H1 (cell line): Measurements from ENCODE around the gene OTUD6A. TPM values are rescaled to one million over a fixed set of nuclear protein-coding genes. Genes with fewer than 3 reads are reported as not detected.

Experiments used
- CTCF ChIA-PET: fragments of 300-600 bp; sonication (Branson Sonifier 250); formaldehyde crosslinking; loops from one replicate; lab custom pipeline; 2021; ENCODE audit not compliant: partially characterized antibody; lab: Charles Lee
- POLR2A ChIA-PET: fragments of 300-600 bp; sonication (Branson Sonifier 250); formaldehyde crosslinking; loops from one replicate; lab custom pipeline; 2021; ENCODE audit warnings: inconsistent platforms; ENCODE audit not compliant: partially characterized antibody; lab: Charles Lee
- DNase-seq, 2 experiments: peaks; one replicate each; pipeline versions ENCODE4 v3.0.0 to v3.0.0-alpha.2; 2010 to 2022; ENCODE audit warnings: low spot score in 2 of 2, low read depth in 1 of 2, mixed read lengths in 1 of 2
- FAIRE-seq: peaks from 2 replicates; lab custom pipeline; 2011; peaks lifted over from hg19 to GRCh38; lab: Jason Lieb, UNC
- H2AFZ ChIP-seq: 2 replicates; pipeline ENCODE4 v1.8.1; 2012; ENCODE audit warnings: low read length, inconsistent platforms
- H2AK5ac ChIP-seq: 2 replicates; pipeline ENCODE4 v1.6.1; 2013; ENCODE audit warnings: low read depth, low read length
- H2BK120ac ChIP-seq: replicated peaks from 2 replicates; pipeline ENCODE3; 2013; ENCODE audit warnings: low read depth, low read length, inconsistent platforms
- H2BK12ac ChIP-seq: 2 replicates; pipeline ENCODE4 v1.6.1; 2013; ENCODE audit warnings: low read depth, low read length
- H2BK15ac ChIP-seq: 2 replicates; pipeline ENCODE4 v1.6.1; 2013; ENCODE audit warnings: low read length
- H2BK20ac ChIP-seq: 2 replicates; pipeline ENCODE4 v1.6.1; 2013; ENCODE audit warnings: low read length
- H2BK5ac ChIP-seq: 2 replicates; pipeline ENCODE4 v1.6.1; 2013; ENCODE audit warnings: low read depth, low read length
- H3K14ac ChIP-seq: 2 replicates; pipeline ENCODE4 v1.6.1; 2013; ENCODE audit warnings: inconsistent platforms; ENCODE audit not compliant: insufficient read length
- H3K18ac ChIP-seq: 2 replicates; pipeline ENCODE4 v1.6.1; 2013; ENCODE audit warnings: low read length; ENCODE audit errors: extremely low read depth
- H3K23ac ChIP-seq: 2 replicates; pipeline ENCODE4 v1.6.1; 2013; ENCODE audit warnings: inconsistent platforms; ENCODE audit not compliant: insufficient read length
- H3K23me2 ChIP-seq: 2 replicates; pipeline ENCODE4 v1.6.1; 2013; ENCODE audit warnings: low read depth, low read length
- H3K27ac ChIP-seq: 2 replicates; pipeline ENCODE4 v1.6.1; 2011; ENCODE audit warnings: low read depth, low read length, inconsistent platforms
- H3K27me3 ChIP-seq, 4 experiments: replicated peaks in 1 of 4; 1 replicate in 1 of 4; 2 replicates in 3 of 4; pipeline versions ENCODE4 v1.6.1 to v1.8.1; 2011 to 2013; ENCODE audit warnings: low read length in 3 of 4, mild to moderate bottlenecking in 3 of 4, inconsistent platforms in 2 of 4, mixed read lengths in 2 of 4, moderate library complexity in 1 of 4; ENCODE audit not compliant: control insufficient read depth in 3 of 4, insufficient read depth in 3 of 4; ENCODE audit errors: extremely low read depth in 1 of 4
- H3K36me3 ChIP-seq, 4 experiments: 2 replicates each; pipeline versions ENCODE4 v1.6.1 to v1.8.1; 2011 to 2013; ENCODE audit warnings: mild to moderate bottlenecking in 4 of 4, low read length in 3 of 4, moderate library complexity in 2 of 4, control low read depth in 1 of 4, inconsistent platforms in 1 of 4; ENCODE audit not compliant: insufficient read depth in 4 of 4, control insufficient read depth in 2 of 4
- H3K4ac ChIP-seq: replicated peaks from 2 replicates; pipeline ENCODE3; 2013; ENCODE audit warnings: low read length, low read depth, mixed read lengths, inconsistent platforms; ENCODE audit not compliant: insufficient read length
- H3K4me1 ChIP-seq, 4 experiments: replicated peaks in 1 of 4; 1 replicate in 1 of 4; 2 replicates in 3 of 4; pipeline versions ENCODE4 v1.6.1 to v1.8.1; 2011 to 2013; ENCODE audit warnings: low read length in 3 of 4, inconsistent platforms in 2 of 4, mixed read lengths in 1 of 4; ENCODE audit not compliant: insufficient read depth in 4 of 4, control insufficient read depth in 3 of 4
- H3K4me2 ChIP-seq, 2 experiments: 2 replicates each; pipeline versions ENCODE4 v1.6.1 to v1.8.1; 2011 to 2013; ENCODE audit warnings: low read depth in 2 of 2, low read length in 2 of 2, control low read depth in 1 of 2, inconsistent platforms in 1 of 2, mild to moderate bottlenecking in 1 of 2; ENCODE audit not compliant: insufficient read depth in 1 of 2
- H3K4me3 ChIP-seq, 4 experiments: fragments of 200-600, 300-600 bp in 1 of 4; sonication (generic), shearing (Covaris generic), sonication (Bioruptor Twin) in 1 of 4; 2 replicates each; pipeline versions ENCODE4 v1.5.1 to v1.8.1; 2011 to 2016; ENCODE audit warnings: low read length in 4 of 4, low read depth in 3 of 4, control low read depth in 2 of 4, inconsistent platforms in 2 of 4, mild to moderate bottlenecking in 2 of 4, mixed read lengths in 1 of 4, moderate library complexity in 1 of 4; ENCODE audit not compliant: insufficient read depth in 2 of 4; ENCODE audit errors: extremely low read depth in 1 of 4
- H3K56ac ChIP-seq: replicated peaks from 2 replicates; pipeline ENCODE3; 2013; ENCODE audit warnings: low read depth, mild to moderate bottlenecking, mixed read lengths, low read length, inconsistent platforms; ENCODE audit not compliant: insufficient read length
- H3K79me1 ChIP-seq: 2 replicates; pipeline ENCODE4 v1.6.1; 2013; ENCODE audit warnings: low read depth, low read length, control low read depth
- H3K79me2 ChIP-seq, 2 experiments: 2 replicates each; pipeline versions ENCODE4 v1.6.1 to v1.8.1; 2012 to 2013; ENCODE audit warnings: low read length in 2 of 2, mild to moderate bottlenecking in 2 of 2, inconsistent platforms in 1 of 2; ENCODE audit not compliant: insufficient read depth in 2 of 2, control insufficient read depth in 1 of 2
- H3K9ac ChIP-seq, 4 experiments: replicated peaks in 1 of 4; 1 replicate in 1 of 4; 2 replicates in 3 of 4; pipeline versions ENCODE4 v1.6.1 to v1.8.1; 2011 to 2013; ENCODE audit warnings: low read depth in 3 of 4, low read length in 3 of 4, control low read depth in 2 of 4, mild to moderate bottlenecking in 2 of 4, moderate library complexity in 2 of 4, inconsistent platforms in 1 of 4; ENCODE audit errors: extremely low read depth in 1 of 4
- H3K9me3 ChIP-seq, 2 experiments: 2 replicates each; pipeline versions ENCODE4 v1.6.1 to v1.8.1; 2012 to 2013; ENCODE audit warnings: mild to moderate bottlenecking in 2 of 2, moderate library complexity in 2 of 2, control low read depth in 1 of 2, inconsistent platforms in 1 of 2, low read depth in 1 of 2, low read length in 1 of 2, mixed read lengths in 1 of 2; ENCODE audit not compliant: insufficient read depth in 2 of 2
- H4K20me1 ChIP-seq, 2 experiments: replicated peaks in 1 of 2; 2 replicates each; pipeline versions ENCODE3 to v1.8.1; 2011 to 2013; ENCODE audit warnings: inconsistent platforms in 2 of 2, low read length in 2 of 2, mild to moderate bottlenecking in 1 of 2; ENCODE audit not compliant: insufficient read depth in 2 of 2, control insufficient read depth in 1 of 2
- H4K5ac ChIP-seq: 2 replicates; pipeline ENCODE4 v1.6.1; 2013; ENCODE audit warnings: low read length, low read depth, mixed read lengths, inconsistent platforms; ENCODE audit not compliant: insufficient read length
- H4K8ac ChIP-seq: 2 replicates; pipeline ENCODE4 v1.8.0; 2013; ENCODE audit warnings: mild to moderate bottlenecking, moderate library complexity, low read length, inconsistent platforms; ENCODE audit not compliant: insufficient read depth; ENCODE audit errors: extremely low read depth
- H4K91ac ChIP-seq: replicated peaks from 2 replicates; pipeline ENCODE3; 2013; ENCODE audit warnings: low read length, mixed read lengths, inconsistent platforms; ENCODE audit not compliant: insufficient read length
- BRCA1 ChIP-seq: IDR thresholded peaks from 2 replicates; pipeline ENCODE4 v1.6.1; 2012; ENCODE audit warnings: low read depth, low read length, improper control_type of control experiment
- CREB1 ChIP-seq: IDR thresholded peaks from 2 replicates; pipeline ENCODE4 v1.6.1; 2012; ENCODE audit warnings: inconsistent platforms
- EP300 ChIP-seq, 2 experiments: IDR thresholded peaks; 1 replicate in 1 of 2; 2 replicates in 1 of 2; pipeline ENCODE4 v1.6.1; 2011 to 2012; ENCODE audit warnings: low read depth in 2 of 2, low read length in 2 of 2, mild to moderate bottlenecking in 2 of 2, borderline replicate concordance in 1 of 2, inconsistent platforms in 1 of 2, moderate library complexity in 1 of 2
- FOSL1 ChIP-seq: IDR thresholded peaks from 2 replicates; pipeline ENCODE4 v1.6.1; 2011; ENCODE audit warnings: mild to moderate bottlenecking, low read depth, low read length, moderate library complexity; ENCODE audit not compliant: insufficient read depth
- KDM5A ChIP-seq: fragments of 200-600 bp; IDR thresholded peaks from 2 replicates; pipeline ENCODE4 v1.7.1; 2012; ENCODE audit warnings: mild to moderate bottlenecking, low read length, inconsistent platforms, mixed read lengths
- NANOG ChIP-seq: IDR thresholded peaks from 2 replicates; pipeline ENCODE4 v1.6.1; 2011; ENCODE audit warnings: low read length, low read depth, mild to moderate bottlenecking, inconsistent platforms; ENCODE audit not compliant: insufficient read depth, poor library complexity, severe bottlenecking
- POLR2A ChIP-seq, 2 experiments: IDR thresholded peaks; 1 replicate in 1 of 2; 2 replicates in 1 of 2; pipeline ENCODE4 v1.6.1; 2011; ENCODE audit warnings: low read depth in 2 of 2, low read length in 2 of 2, mild to moderate bottlenecking in 2 of 2; ENCODE audit errors: control extremely low read depth in 1 of 2
- RAD21 ChIP-seq, 2 experiments: IDR thresholded peaks in 1 of 2; conservative IDR thresholded peaks in 1 of 2; 2 replicates each; pipeline ENCODE4 v1.6.1; 2011; ENCODE audit warnings: low read depth in 2 of 2, low read length in 2 of 2, improper control_type of control experiment in 1 of 2, inconsistent platforms in 1 of 2, mild to moderate bottlenecking in 1 of 2, moderate library complexity in 1 of 2
- TCF12 ChIP-seq: IDR thresholded peaks from 2 replicates; pipeline ENCODE4 v1.6.1; 2011; ENCODE audit warnings: low read depth, mild to moderate bottlenecking, low read length
- WGBS, 2 experiments: shearing (Covaris generic) in 1 of 2; methylation state at CpG; one replicate each; pipeline versions ENCODE4 v1.1.6 to v1.1.7; 2013 to 2015; ENCODE audit warnings: low lambda C conversion rate in 2 of 2, mixed read lengths in 2 of 2, inconsistent platforms in 1 of 2, low coverage in 1 of 2, missing lambda C conversion rate in 1 of 2; ENCODE audit not compliant: insufficient replicate concordance in 2 of 2, insufficient coverage in 1 of 2, insufficient read length in 1 of 2; ENCODE audit errors: extremely low coverage in 1 of 2, missing lambda C conversion rate in 1 of 2; 5-methylcytosine and 5-hydroxymethylcytosine counted together
- polyA plus RNA-seq, 7 experiments: library from polyadenylated mRNA; depleted of rRNA in 3 of 7; stranded (reverse) in 5 of 7; unstranded in 2 of 7; fragments of >200 nt in 5 of 7; fragments of 200-250 nt in 2 of 7; gene quantifications; 1 replicate in 5 of 7; 2 replicates in 1 of 7; 4 replicates in 1 of 7; pipeline versions ENCODE4 v1.2.1 to v1.2.3, GENCODE V29; 2011 to 2013; ENCODE audit warnings: missing spikeins in 2 of 7, mixed read lengths in 2 of 7
- total RNA-seq: library from RNA; stranded (reverse); fragmentation: NEBNext Ultra II Directional; extraction: Animal tissue kit (Norgen Biotek cat#: 25700); gene quantifications from 2 replicates; pipeline ENCODE4 v1.2.1, GENCODE V29; 2021
- TF ChIP-seq, protein P1 (sequence below): IDR thresholded peaks from 2 replicates; pipeline ENCODE4 v1.6.1; 2012; ENCODE audit warnings: inconsistent platforms

The OTUD6A gene
- total and polyA plus RNA-seq, 2 of the 8 experiments (the other 6 are each of a cell fraction or from before 2014, with no cell fraction given), result 0.09 to 0.17 TPM

DNA sequence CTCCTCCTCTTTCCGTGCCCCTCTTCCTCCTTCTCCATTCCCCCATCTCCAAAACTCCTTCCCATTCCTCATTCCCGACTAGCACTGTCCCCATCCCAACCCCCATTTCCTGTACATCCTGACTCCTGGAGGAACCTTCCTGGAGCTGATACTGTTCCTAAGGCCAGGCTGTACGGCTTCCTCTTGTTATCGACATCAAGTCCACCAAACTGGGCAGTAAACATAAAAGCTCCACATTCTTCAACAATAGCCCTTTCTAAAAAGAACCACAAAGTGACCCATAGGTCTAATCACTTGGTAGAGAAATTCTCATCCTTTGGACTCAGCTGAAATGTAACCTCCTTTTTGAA, 35.4 kb upstream of the OTUD6A start:
- Histone ChIP-seq H3K79me1 (no peaks in the 10 kb centered on the region), H3K9me3 (no peaks in the 10 kb centered on the region), H3K27me3 (no peaks in the 10 kb centered on the region), H3K23me2 (no peaks in the 10 kb centered on the region), H2AK5ac (no peak overlapping the region), H3K79me2 (no peaks in the 10 kb centered on the region), H3K4me2 (no peak overlapping the region), H3K14ac (no peak overlapping the region), H3K23ac (no peak overlapping the region), H3K4me3 (no peak overlapping the region), H2BK5ac (no peak overlapping the region), H2BK15ac (no peak overlapping the region), H2BK120ac (no peak overlapping the region), H4K91ac (no peak overlapping the region), H3K4ac (no peak overlapping the region), H4K5ac (no peak overlapping the region), H3K36me3 (no peaks in the 10 kb centered on the region), H4K20me1 (no peaks in the 10 kb centered on the region), H3K18ac (no peak overlapping the region), H3K4me1 (peaks cover 0 to 2% (median 0%) of the 10 kb centered on the region in 4 experiments; a peak in 1 of 7 replicates), H3K27ac (no peak overlapping the region), H2BK12ac (no peak overlapping the region), H2BK20ac (no peak overlapping the region), H3K9ac (no peak overlapping the region), H4K8ac (no peak overlapping the region), H2AFZ (no peak overlapping the region), H3K56ac (no peak overlapping the region)
- ChIA-PET POLR2A (no interaction called here), CTCF (no interaction called here)
- FAIRE-seq, result no peak
- no peak for TF ChIP-seq NANOG
- TF ChIP-seq RAD21 (IDR thresholded peaks at IDR 0.05 in 1 of 2, conservative IDR thresholded peaks at IDR 0.05 in 1 of 2; ENCODE audit: low read depth in 2 of 2, low read length in 2 of 2), result no peak
- TF ChIP-seq BRCA1, result no peak
- TF ChIP-seq CREB1, result no peak
- no peak for TF ChIP-seq KDM5A
- TF ChIP-seq, protein P1, sequence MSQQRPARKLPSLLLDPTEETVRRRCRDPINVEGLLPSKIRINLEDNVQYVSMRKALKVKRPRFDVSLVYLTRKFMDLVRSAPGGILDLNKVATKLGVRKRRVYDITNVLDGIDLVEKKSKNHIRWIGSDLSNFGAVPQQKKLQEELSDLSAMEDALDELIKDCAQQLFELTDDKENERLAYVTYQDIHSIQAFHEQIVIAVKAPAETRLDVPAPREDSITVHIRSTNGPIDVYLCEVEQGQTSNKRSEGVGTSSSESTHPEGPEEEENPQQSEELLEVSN, result no peak
- TF ChIP-seq POLR2A (IDR thresholded peaks at IDR 0.05; ENCODE audit: control extremely low read depth in 1 of 2, low read depth in 2 of 2, low read length in 2 of 2), result no peak
- no peak for TF ChIP-seq FOSL1
- no peak for TF ChIP-seq EP300 (IDR thresholded peaks at IDR 0.05; ENCODE audit: borderline replicate concordance in 1 of 2, low read depth in 2 of 2, low read length in 2 of 2)
- TF ChIP-seq TCF12, result no peak
- 92 to 100% methylated on average over 1 to 3 of the region's 4 CpGs for WGBS, 2 experiments
- DNase-seq, result no peak
